ENCODE measurements around the gene EIPR1.

DNA sequence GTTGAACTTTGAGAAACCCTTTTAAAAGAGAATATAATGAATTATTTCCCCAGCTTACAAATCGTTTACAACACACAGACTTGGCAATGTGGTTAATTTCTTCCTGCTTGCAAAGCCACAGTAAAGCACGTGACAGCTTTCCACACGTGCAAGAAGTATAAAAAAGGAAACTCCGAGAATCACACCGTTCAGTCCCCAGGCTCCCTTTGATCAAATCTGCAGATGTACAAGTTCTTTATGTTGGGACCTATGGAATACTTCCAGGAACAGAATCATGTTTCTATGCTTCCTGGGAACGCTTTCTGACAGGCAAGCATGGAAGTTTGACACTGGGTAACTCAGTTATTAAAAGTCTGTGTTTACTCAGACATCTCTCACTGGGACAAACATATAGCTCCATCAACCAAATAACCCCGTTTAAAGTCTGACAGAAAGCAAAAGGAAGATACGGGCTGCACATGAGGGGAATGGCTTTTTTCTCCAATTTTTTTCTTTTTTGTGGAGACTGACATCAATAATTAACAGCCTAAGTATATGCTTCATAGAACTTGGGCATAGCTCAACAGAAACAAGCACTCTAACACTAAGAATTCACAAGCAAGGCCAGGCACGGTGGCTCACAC lies 134.8 kb downstream of the EIPR1 start:
- TF ChIP-seq EZH2 (IDR thresholded peaks at IDR 0.05; ENCODE audit: low read length, missing control alignments), result no peak
- TF ChIP-seq, protein P1, sequence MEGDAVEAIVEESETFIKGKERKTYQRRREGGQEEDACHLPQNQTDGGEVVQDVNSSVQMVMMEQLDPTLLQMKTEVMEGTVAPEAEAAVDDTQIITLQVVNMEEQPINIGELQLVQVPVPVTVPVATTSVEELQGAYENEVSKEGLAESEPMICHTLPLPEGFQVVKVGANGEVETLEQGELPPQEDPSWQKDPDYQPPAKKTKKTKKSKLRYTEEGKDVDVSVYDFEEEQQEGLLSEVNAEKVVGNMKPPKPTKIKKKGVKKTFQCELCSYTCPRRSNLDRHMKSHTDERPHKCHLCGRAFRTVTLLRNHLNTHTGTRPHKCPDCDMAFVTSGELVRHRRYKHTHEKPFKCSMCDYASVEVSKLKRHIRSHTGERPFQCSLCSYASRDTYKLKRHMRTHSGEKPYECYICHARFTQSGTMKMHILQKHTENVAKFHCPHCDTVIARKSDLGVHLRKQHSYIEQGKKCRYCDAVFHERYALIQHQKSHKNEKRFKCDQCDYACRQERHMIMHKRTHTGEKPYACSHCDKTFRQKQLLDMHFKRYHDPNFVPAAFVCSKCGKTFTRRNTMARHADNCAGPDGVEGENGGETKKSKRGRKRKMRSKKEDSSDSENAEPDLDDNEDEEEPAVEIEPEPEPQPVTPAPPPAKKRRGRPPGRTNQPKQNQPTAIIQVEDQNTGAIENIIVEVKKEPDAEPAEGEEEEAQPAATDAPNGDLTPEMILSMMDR (conservative IDR thresholded peaks at IDR 0.05 in 1 of 2, IDR thresholded peaks at IDR 0.05 in 1 of 2; ENCODE audit: low read depth in 1 of 2, low read length in 2 of 2), result no peak
